NB4 (cell line): ENCODE results near the gene TFPT.

Experiments used
- CTCF ChIP-seq: IDR thresholded peaks from one replicate; pipeline ENCODE4 v1.5.1; 2012; ENCODE audit warnings: low read depth, low read length
- MYC ChIP-seq: IDR thresholded peaks from 2 replicates; pipeline ENCODE4 v1.6.1; 2011; ENCODE audit warnings: low read depth, low read length
- POLR2A ChIP-seq: IDR thresholded peaks from 2 replicates; pipeline ENCODE4 v1.6.1; 2011; ENCODE audit warnings: mild to moderate bottlenecking; ENCODE audit not compliant: insufficient read length; ENCODE audit errors: extremely low read depth
- TF ChIP-seq, protein P1 (sequence below): IDR thresholded peaks from 2 replicates; pipeline ENCODE4 v1.6.1; 2011; ENCODE audit warnings: low read depth, low read length

GRCh38 chr19:54164369-54165068, 49.1 kb upstream of the TFPT start:
- no peak for TF ChIP-seq CTCF
- TF ChIP-seq POLR2A, result no peak
- TF ChIP-seq, protein P1, sequence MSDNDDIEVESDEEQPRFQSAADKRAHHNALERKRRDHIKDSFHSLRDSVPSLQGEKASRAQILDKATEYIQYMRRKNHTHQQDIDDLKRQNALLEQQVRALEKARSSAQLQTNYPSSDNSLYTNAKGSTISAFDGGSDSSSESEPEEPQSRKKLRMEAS, result no peak
- no peak for TF ChIP-seq MYC
